UCSD-AML1 (cell line): ENCODE measurements around the gene RNASE9.
"Not testable (repeated sequence)": the region's sequence is repeated elsewhere in the genome, so short reads cannot be mapped to it uniquely, and the experiment has no call there.

ENCODE experiments used
- DNase-seq: peaks from one replicate; lab custom pipeline; 2025; ENCODE audit not compliant: unreplicated experiment; lab: John Stamatoyannopoulos, UW

The RNASE9 gene

GRCh38 chr14:20578325-20578724 is 17.5 kb upstream of the RNASE9 start:
- DNase-seq, result no peak

GRCh38 chr14:20572382-20572990 is 11.6 kb upstream of the RNASE9 start:
- not testable (repeated sequence) for DNase-seq

GRCh38 chr14:20570720-20571119 is 9.9 kb upstream of the RNASE9 start:
- not testable (repeated sequence) for DNase-seq

GRCh38 chr14:20569865-20570264 is 9.0 kb upstream of the RNASE9 start:
- not testable (repeated sequence) for DNase-seq

GRCh38 chr14:20569066-20569465 is 8.2 kb upstream of the RNASE9 start:
- DNase-seq, result no peak

- no peak for DNase-seq
Measured at GRCh38 chr14:20568393-20568792, 7.5 kb upstream of the RNASE9 start.

- DNase-seq, result not testable (repeated sequence)
Measured at GRCh38 chr14:20567199-20567598, 6.4 kb upstream of the RNASE9 start.

GRCh38 chr14:20564501-20564997 is 3.7 kb upstream of the RNASE9 start:
- no peak for DNase-seq

- no peak for DNase-seq
Measured at GRCh38 chr14:20563971-20564370, 3.1 kb upstream of the RNASE9 start.

- DNase-seq, result no peak
Measured at GRCh38 chr14:20559461-20559904, 1.4 kb downstream of the RNASE9 start.

- DNase-seq, result no peak
Measured at GRCh38 chr14:20557212-20557542, 3.7 kb downstream of the RNASE9 start.

- DNase-seq, result no peak
Measured at GRCh38 chr14:20556500-20557211, 4.2 kb downstream of the RNASE9 start.

GRCh38 chr14:20555845-20556244 is 5.0 kb downstream of the RNASE9 start:
- DNase-seq, result no peak

GRCh38 chr14:20553024-20553423 is 7.8 kb downstream of the RNASE9 start:
- no peak for DNase-seq

- no peak for DNase-seq
Measured at GRCh38 chr14:20551606-20552005, 9.2 kb downstream of the RNASE9 start.

- no peak for DNase-seq
Measured at GRCh38 chr14:20550926-20551325, 9.9 kb downstream of the RNASE9 start.

- DNase-seq, result no peak
Measured at GRCh38 chr14:20548414-20549158, 12.3 kb downstream of the RNASE9 start.

- DNase-seq, result no peak
Measured at GRCh38 chr14:20546877-20547276, 14.0 kb downstream of the RNASE9 start.

GRCh38 chr14:20539906-20540305 is 20.9 kb downstream of the RNASE9 start:
- no peak for DNase-seq

GRCh38 chr14:20530771-20531571 is 29.9 kb downstream of the RNASE9 start:
- DNase-seq, result peak; percentile 68

- DNase-seq, result no peak
Measured at GRCh38 chr14:20529806-20530205, 31.0 kb downstream of the RNASE9 start.
